ENCODE data around the gene GRB10.

Gene GRB10

DNA sequence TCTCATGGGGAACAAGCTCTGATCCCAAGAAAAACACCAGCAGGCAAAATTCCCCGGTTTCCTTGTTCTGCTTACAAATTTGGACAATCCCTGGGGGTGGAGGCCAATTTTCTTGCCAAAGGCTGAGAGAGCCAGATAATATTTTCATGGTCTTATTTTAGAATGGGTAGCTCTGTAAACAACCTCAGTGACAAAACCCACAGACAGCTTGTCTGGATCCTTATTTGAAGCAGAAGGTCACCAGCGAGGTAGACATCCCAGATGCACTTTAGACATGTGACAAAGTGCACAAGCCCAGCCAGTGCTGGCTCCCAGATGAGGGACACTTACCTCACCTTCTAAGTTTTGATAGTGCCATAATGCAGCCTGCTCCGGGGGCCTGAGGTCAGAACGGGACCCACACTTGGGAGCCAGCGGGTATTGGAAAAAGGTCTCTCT lies 114.9 kb downstream of the GRB10 start:
- no peak for DNase-seq (ENCODE audit: extremely low read depth, low read depth)
- TF ChIP-seq, protein P1, sequence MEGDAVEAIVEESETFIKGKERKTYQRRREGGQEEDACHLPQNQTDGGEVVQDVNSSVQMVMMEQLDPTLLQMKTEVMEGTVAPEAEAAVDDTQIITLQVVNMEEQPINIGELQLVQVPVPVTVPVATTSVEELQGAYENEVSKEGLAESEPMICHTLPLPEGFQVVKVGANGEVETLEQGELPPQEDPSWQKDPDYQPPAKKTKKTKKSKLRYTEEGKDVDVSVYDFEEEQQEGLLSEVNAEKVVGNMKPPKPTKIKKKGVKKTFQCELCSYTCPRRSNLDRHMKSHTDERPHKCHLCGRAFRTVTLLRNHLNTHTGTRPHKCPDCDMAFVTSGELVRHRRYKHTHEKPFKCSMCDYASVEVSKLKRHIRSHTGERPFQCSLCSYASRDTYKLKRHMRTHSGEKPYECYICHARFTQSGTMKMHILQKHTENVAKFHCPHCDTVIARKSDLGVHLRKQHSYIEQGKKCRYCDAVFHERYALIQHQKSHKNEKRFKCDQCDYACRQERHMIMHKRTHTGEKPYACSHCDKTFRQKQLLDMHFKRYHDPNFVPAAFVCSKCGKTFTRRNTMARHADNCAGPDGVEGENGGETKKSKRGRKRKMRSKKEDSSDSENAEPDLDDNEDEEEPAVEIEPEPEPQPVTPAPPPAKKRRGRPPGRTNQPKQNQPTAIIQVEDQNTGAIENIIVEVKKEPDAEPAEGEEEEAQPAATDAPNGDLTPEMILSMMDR (IDR thresholded peaks at IDR 0.05; ENCODE audit: low read depth, low read length) = no peak

DNA sequence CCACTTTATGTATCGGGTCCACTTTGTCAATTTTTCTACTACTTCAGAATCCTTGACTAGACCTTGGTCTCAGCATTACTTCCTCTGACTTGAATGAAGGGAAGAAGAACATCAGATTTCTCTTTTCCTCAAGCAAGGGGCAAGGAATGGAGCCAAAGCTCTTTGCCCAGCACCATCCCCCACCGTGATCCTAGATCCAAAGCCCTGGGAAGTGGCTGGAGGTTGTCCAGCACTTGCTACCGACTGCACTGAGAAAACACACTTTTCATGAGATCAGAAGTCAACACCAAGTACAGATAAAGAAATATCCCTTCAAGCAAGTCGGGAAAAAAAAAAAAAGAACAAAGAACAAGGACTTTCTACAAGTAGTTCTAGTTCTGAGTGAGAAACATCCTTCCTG lies 115.4 kb downstream of the GRB10 start:
- DNase-seq (ENCODE audit: extremely low read depth, low read depth) = no peak
- TF ChIP-seq, protein P1 (IDR thresholded peaks at IDR 0.05; ENCODE audit: low read depth, low read length) = no peak

DNA sequence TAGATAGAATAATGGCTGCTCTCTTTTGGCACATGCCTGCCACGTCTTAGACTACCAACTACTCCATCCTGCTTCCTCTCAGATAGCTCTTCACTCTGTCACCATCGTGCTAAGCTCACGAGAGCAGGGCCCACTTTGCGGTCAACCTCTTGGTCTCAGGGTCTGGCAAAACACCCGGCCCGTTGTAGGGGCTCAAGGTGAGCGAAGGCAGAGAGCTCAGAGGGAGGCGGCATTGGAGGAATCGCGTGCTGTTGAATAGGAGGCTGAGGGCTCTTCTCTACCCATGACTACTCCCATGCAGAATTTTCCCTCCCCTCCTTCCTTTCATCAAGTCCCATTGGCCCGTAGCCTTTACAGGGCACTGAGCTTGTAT lies 116.6 kb downstream of the GRB10 start:
- TF ChIP-seq, protein P1 (IDR thresholded peaks at IDR 0.05; ENCODE audit: low read depth, low read length) = no peak
- DNase-seq (ENCODE audit: extremely low read depth, low read depth) = no peak

DNA sequence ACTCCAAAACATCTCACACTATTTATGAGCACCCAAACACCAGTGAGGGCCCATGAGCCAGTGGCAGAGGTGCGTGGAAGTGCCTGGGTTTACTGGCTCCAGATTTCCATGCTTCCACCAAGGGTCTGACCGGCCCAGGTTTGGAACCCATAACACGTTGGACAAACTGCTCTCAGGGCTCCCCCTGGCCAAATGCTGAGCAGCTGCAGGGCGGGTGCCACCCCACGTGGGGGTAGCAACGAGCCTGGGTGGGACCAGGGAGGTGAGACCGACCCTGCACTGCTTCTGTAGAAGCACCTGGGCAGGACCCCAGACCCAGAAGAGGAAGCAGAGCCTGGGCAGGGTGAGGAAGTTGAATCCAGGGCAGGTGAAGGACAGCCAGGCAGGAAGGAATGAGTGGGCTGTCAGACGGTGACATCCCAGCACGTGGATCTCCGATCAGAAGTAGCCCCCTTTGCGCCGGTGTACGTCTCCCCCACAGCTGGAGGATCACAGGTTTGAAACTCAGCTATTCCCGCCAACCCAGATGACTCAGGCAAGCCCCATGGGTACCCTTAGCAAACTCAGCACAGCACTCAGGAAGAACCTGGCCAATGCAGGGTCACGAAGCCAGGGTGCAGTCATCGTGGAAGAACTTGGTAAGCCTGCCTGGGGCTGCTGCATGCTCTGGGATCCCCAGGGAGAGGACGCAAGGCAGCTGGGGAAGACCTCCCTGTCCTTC lies 117.1 kb downstream of the GRB10 start:
- DNase-seq (ENCODE audit: extremely low read depth, low read depth) = no peak
- TF ChIP-seq, protein P1 (IDR thresholded peaks at IDR 0.05; ENCODE audit: low read depth, low read length) = no peak

DNA sequence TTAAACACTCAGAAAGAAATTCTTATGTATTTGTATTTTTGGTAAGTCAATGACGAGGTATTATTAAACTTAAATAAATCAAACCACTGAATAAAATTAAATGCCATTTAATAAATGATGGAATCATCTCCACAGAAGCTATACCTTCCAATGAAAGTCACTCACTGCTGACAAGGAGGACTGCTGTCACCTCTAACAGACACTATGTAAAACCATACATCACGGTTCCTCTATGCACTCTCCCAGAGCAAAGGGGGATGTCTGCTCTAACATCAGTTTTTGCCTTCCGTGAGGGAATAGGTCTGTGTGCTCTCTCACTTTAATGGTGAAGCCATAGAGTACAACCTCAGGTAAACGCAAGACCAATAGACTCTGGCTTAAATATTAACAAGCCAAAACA lies 117.8 kb downstream of the GRB10 start:
- no peak for DNase-seq (ENCODE audit: extremely low read depth, low read depth)
- TF ChIP-seq, protein P1 (IDR thresholded peaks at IDR 0.05; ENCODE audit: low read depth, low read length) = no peak

DNA sequence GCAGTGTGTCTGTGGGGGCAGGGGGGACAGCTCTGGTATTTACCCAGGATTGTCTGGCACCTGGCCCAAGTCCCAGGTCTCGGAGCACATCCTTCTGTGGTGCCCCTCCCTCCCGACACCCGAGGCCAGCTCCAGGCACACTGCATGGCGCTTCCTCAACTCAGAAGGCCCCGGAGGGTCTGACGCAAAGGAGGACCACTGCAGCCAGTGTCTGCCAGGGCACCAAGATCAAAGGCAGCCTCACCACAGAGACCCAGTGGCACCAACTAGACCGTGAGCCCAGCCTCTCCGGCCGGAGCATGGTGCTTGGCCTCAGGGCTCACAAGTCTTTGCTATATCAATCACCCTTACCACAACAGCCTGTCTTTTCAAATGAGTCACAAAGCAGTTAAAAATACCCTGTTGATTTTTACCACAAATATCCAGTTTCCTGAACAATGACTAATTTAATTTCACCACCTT lies 118.2 kb downstream of the GRB10 start:
- no peak for DNase-seq (ENCODE audit: extremely low read depth, low read depth)
- TF ChIP-seq, protein P1 (IDR thresholded peaks at IDR 0.05; ENCODE audit: low read depth, low read length) = no peak

DNA sequence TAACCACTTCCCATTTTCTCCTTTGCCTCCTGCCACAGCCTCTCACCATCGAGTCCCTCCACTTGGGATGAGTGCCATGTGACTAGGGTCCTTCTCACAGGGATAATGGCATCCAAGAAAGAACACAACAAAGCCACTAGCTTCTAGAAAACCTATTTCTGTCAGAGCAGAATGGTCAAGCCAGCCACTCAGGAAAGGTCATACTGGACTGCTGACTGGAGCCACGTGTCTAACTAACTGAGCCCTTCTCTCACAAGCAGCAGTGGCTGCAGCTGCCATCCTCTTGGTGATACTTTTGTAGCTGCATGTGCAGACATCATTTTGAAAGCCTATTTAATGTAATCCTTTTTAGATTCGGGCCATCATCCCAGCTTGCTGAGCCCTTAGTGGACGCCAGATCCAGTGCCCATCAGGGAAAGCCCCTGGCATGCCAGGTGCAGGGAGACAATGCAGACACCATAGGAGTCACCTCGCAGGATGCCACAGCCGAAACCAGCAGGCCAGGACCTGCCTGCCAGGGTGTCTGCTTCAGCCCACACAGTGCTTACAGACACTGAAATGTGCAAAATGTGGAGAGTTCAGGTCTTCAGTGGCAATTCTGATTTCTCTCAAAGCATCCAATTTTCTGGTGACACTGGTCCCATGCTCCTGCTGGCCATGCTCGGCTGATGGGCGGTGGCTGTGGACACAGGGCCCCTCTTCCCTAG lies 119.1 kb downstream of the GRB10 start:
- TF ChIP-seq, protein P1 (IDR thresholded peaks at IDR 0.05; ENCODE audit: low read depth, low read length) = no peak
- DNase-seq (ENCODE audit: extremely low read depth, low read depth) = no peak

Measured in AG09319 (cell line).